ENCODE data around the gene SLC19A1. TPM values are rescaled to one million over a fixed set of nuclear protein-coding genes. Genes with fewer than 3 reads are reported as not detected.
"Not testable (repeated sequence)": the region's sequence is repeated elsewhere in the genome, so short reads cannot be mapped to it uniquely, and the experiment has no call there.

Gene SLC19A1
- polyA plus RNA-seq, 1 of the 3 experiments (the other 2 are of a cell fraction), result 15.0 TPM

GRCh38 chr21:45504021-45504515 is 38.2 kb downstream of the SLC19A1 start:
- Histone ChIP-seq H3K27me3 (ENCODE audit: insufficient read depth) (no peaks in the 10 kb centered on the region), H3K9me3 (no peaks in the 10 kb centered on the region), H3K4me2 (no peak overlapping the region), H3K79me2 (ENCODE audit: insufficient read depth) (no peaks in the 10 kb centered on the region), H2AFZ (ENCODE audit: low read depth) (no peak overlapping the region), H3K36me3 (replicated peaks in 1 of 2; ENCODE audit: control insufficient read depth in 1 of 2, insufficient read depth in 2 of 2, low read length in 1 of 2) (peaks cover 0 to 6% of the 10 kb centered on the region in 2 experiments), H3K9ac (no peak overlapping the region), H3F3A (replicated peaks; ENCODE audit: insufficient read depth) (peaks cover 9% of the 10 kb centered on the region), H3K27ac (ENCODE audit: low read depth in 2 of 2, low read length in 1 of 2) (no peak overlapping the region), H3K9me2 (no peaks in the 10 kb centered on the region), H3K4me3 (ENCODE audit: low read depth in 2 of 2, low read length in 1 of 2) (no peak overlapping the region), H4K20me1 (ENCODE audit: insufficient read depth) (no peaks in the 10 kb centered on the region), H3K4me1 (ENCODE audit: control insufficient read depth in 1 of 2, insufficient read depth in 2 of 2, low read depth in 1 of 2, low read length in 1 of 2) (no peaks in the 10 kb centered on the region; a peak in 1 of 4 replicates)
- whole genome bisulfite sequencing (ENCODE audit: low lambda C conversion rate), result 80% methylated on average over 9 of the region's 22 CpGs
- TF ChIP-seq GATA2 (CRISPR knock-in tag; IDR thresholded peaks at IDR 0.05) (no peak), TAF1 (IDR thresholded peaks at IDR 0.05; ENCODE audit: borderline replicate concordance, low read depth, low read length) (no peak)
- ChIA-PET CTCF (no interaction called here), POLR2A (no interaction called here)
- no peak for DNase-seq

DNA sequence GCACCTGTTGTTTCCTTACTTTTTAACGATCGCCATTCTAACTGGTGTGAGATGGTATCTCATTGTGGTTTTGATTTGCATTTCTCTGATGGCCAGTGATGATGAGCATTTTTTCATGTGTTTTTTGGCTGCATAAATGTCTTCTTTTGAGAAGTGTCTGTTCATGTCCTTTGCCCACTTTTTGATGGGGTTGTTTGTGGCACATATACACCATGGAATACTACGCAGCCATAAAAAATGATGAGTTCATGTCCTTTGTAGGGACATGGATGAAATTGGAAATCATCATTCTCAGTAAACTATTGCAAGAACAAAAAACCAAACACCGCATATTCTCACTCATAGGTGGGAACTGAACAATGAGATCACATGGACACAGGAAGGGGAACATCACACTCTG is 39.0 kb downstream of the SLC19A1 start:
- H3K79me2 ChIP-seq (ENCODE audit: insufficient read depth); H3K4me2 ChIP-seq; H3K4me3 ChIP-seq (ENCODE audit: low read depth in 2 of 2, low read length in 1 of 2); POLR2A ChIA-PET; H4K20me1 ChIP-seq (ENCODE audit: insufficient read depth); CTCF ChIA-PET; H3K9me2 ChIP-seq; H3K9ac ChIP-seq; DNase-seq; H2AFZ ChIP-seq (ENCODE audit: low read depth); H3K4me1 ChIP-seq (ENCODE audit: control insufficient read depth in 1 of 2, insufficient read depth in 2 of 2, low read depth in 1 of 2, low read length in 1 of 2); H3K27me3 ChIP-seq (ENCODE audit: insufficient read depth); H3K27ac ChIP-seq (ENCODE audit: low read depth in 2 of 2, low read length in 1 of 2); H3K36me3 ChIP-seq (replicated peaks in 1 of 2; ENCODE audit: control insufficient read depth in 1 of 2, insufficient read depth in 2 of 2, low read length in 1 of 2); H3F3A ChIP-seq (replicated peaks; ENCODE audit: insufficient read depth); H3K9me3 ChIP-seq: not testable (repeated sequence)
- 92% methylated on average over 4 of the region's 4 CpGs for WGBS (ENCODE audit: low lambda C conversion rate)

- H2AFZ ChIP-seq (ENCODE audit: low read depth), result no peak overlapping the region
- no peaks in the 10 kb centered on the region for H3K9me3 ChIP-seq
- no peaks in the 10 kb centered on the region for H4K20me1 ChIP-seq (ENCODE audit: insufficient read depth)
- H3K4me3 ChIP-seq (ENCODE audit: low read depth in 2 of 2, low read length in 1 of 2), result no peak overlapping the region
- no peaks in the 10 kb centered on the region for H3K27me3 ChIP-seq (ENCODE audit: insufficient read depth)
- no peaks in the 10 kb centered on the region; a peak in 1 of 4 replicates for H3K4me1 ChIP-seq (ENCODE audit: control insufficient read depth in 1 of 2, insufficient read depth in 2 of 2, low read depth in 1 of 2, low read length in 1 of 2)
- no peak for TF ChIP-seq TAF1 (IDR thresholded peaks at IDR 0.05; ENCODE audit: borderline replicate concordance, low read depth, low read length)
- TF ChIP-seq NRF1 (IDR thresholded peaks at IDR 0.05; ENCODE audit: low read depth, low read length), result no peak
- TF ChIP-seq EZH2phosphoT487 (IDR thresholded peaks at IDR 0.05; ENCODE audit: borderline replicate concordance, low read depth), result no peak
- TF ChIP-seq RCOR1 (IDR thresholded peaks at IDR 0.05; ENCODE audit: low read length), result no peak
- TF ChIP-seq PBX3 (IDR thresholded peaks at IDR 0.05), result no peak
- no peak for TF ChIP-seq FOXJ3 (CRISPR knock-in tag; IDR thresholded peaks at IDR 0.05)
- no peak for TF ChIP-seq MEF2A (IDR thresholded peaks at IDR 0.05; ENCODE audit: borderline replicate concordance, low read depth)
- no peak for TF ChIP-seq EP300 (IDR thresholded peaks at IDR 0.05; ENCODE audit: borderline replicate concordance in 1 of 2, low read depth in 1 of 2, low read length in 1 of 2)
- TF ChIP-seq, protein P1, sequence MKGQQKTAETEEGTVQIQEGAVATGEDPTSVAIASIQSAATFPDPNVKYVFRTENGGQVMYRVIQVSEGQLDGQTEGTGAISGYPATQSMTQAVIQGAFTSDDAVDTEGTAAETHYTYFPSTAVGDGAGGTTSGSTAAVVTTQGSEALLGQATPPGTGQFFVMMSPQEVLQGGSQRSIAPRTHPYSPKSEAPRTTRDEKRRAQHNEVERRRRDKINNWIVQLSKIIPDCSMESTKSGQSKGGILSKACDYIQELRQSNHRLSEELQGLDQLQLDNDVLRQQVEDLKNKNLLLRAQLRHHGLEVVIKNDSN (IDR thresholded peaks at IDR 0.05; ENCODE audit: borderline replicate concordance, low read depth), result no peak
- H3K79me2 ChIP-seq (ENCODE audit: insufficient read depth), result no peaks in the 10 kb centered on the region
- CTCF ChIA-PET, result no interaction called here
- H3F3A ChIP-seq (replicated peaks; ENCODE audit: insufficient read depth), result peaks cover 5% of the 10 kb centered on the region
- DNase-seq, result no peak
- peaks cover 0 to 12% of the 10 kb centered on the region in 2 experiments for H3K36me3 ChIP-seq (replicated peaks in 1 of 2; ENCODE audit: control insufficient read depth in 1 of 2, insufficient read depth in 2 of 2, low read length in 1 of 2)
- H3K27ac ChIP-seq (ENCODE audit: low read depth in 2 of 2, low read length in 1 of 2), result no peak overlapping the region
- H3K9me2 ChIP-seq, result no peaks in the 10 kb centered on the region
- H3K9ac ChIP-seq, result no peak overlapping the region
- 92% methylated on average over 10 of the region's 10 CpGs for WGBS (ENCODE audit: low lambda C conversion rate)
- POLR2A ChIA-PET, result no interaction called here
- no peak overlapping the region for H3K4me2 ChIP-seq
These were observed 39.6 kb downstream of the SLC19A1 start for GRCh38 chr21:45502600-45502999.

Measured in SK-N-SH (cell line).